Left renal pelvis (tissue), 4 donors: ENCODE data around the gene DEFB131A. TPM values are rescaled to one million over a fixed set of nuclear protein-coding genes. Genes with fewer than 3 reads are reported as not detected.
"Not testable (repeated sequence)": the region's sequence is repeated elsewhere in the genome, so short reads cannot be mapped to it uniquely, and the experiment has no call there.

Source experiments
- DNase-seq, 4 donors: peaks; one replicate each; pipeline ENCODE4 v3.0.0-alpha.2; 2013; ENCODE audit warnings: low read depth in 4 of 4, low spot score in 3 of 4
- polyA plus RNA-seq, 4 donors: library from polyadenylated mRNA; unstranded; fragments of 120-200 nt; gene quantifications; one replicate each; pipeline ENCODE4 v1.2.1, GENCODE V29; 2013; ENCODE audit not compliant: insufficient read length in 4 of 4

Gene DEFB131A, protein sequence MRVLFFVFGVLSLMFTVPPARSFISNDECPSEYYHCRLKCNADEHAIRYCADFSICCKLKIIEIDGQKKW
- not detected for polyA plus RNA-seq

DNA sequence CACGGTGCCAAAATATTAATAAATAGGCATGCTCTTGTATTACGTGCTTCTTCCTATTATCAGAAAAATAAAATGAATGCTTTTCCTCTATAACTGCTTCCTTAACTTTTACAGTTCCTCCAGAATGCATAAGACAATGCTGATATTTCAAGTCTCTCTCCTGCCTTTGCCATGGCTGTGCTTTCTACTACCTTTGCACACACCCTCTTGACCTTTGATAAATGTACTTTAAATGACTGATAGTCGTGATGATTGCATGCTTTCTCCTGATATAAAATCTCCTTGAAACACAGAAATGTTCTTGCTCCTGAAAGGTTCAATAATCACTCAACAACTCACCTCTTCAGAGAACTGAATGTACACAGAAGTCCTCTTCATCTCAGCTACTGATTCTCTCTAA, at the start of gene DEFB131A:
DEFB131A (plus strand) TSS at position 301 of the 400 bp plus-strand sequence. CDS start 120 bp downstream, outside the sequence.
- not testable (repeated sequence) for DNase-seq

DNA sequence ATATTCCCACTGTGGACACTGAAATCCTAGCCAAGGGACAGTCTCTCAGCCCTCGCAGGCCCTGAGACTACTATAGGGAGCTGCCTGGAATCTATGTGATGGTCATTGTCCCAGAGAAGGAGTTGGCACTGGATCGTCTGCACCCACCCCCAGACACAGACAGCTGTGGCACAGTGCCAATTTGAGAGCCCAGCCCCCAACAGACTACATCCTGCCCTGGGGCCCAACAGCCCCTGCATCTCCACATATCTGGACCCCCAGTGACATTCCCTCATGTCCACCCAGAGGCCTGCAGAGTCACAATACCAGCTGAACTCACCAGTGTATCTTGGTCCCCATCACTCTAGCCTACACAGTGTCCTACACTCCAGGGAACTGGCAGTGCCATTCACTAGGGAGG, 38.4 kb upstream of the DEFB131A start:
- DNase-seq: not testable (repeated sequence)

DNA sequence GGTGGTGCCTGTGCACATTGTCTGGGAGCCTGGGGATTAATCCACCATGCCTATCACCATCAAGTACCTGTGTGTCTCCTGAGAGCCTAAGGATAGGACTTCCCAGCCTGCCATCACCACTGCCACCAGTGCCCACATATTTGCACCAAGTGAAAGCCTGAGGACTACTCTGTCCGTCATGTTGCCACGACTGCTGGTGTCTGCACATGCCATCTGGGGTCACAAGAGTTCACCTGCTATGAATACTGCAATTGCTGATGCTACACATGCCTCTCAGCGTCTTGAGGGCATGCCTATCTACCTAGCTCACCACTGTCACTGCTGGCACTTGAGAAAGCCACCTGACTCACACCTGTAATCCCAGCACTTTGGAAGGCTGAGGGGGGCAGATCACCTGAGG, 37.7 kb upstream of the DEFB131A start:
- not testable (repeated sequence) for DNase-seq

DNA sequence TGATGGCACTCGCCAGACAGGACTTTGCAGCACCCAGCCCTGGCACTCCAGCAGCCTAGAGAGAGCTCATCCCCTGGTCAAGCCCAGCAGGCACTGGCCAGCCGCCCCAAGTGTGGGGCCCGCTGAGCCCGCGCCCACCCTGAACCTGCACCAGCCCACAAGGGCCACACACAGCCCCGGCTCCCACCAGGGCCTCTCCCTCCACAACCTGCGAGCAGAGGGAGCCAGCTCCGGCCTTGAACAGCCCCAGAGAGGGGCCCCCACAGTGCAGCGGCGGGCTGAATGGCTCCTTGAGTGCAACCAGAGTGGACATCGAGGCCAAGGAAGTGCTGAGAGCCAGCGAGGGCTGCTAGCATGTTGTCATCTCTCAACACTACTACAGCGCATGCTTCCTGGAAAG, 34.4 kb upstream of the DEFB131A start:
- DNase-seq: no peak

DNA sequence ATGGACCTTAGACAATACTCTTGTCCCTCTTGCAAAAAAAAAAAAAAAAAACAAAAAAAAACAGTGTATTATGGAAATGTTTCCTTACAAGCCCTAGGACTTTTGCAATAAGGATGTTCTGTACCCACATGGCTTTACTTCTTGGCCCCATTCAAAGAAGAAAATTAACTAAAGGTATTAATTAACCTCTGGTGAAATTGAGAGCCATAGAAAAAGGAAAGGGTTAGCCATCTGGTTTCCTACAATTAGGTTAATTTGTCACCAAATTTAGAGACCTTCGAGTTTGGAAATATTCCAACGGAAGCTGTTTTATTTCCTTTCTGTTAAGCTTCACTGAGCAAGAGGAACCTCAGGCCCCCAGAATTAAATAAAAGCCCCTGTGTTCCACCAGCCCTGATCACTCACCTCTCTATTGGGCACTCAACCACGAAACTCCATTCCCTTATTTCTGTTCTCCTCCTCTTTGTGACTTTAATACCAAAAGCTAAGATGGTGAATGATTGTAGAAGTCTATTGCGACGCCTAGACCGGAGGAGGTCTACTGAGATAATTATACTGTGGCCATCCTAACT, 22.2 kb upstream of the DEFB131A start:
- not testable (repeated sequence) for DNase-seq

DNA sequence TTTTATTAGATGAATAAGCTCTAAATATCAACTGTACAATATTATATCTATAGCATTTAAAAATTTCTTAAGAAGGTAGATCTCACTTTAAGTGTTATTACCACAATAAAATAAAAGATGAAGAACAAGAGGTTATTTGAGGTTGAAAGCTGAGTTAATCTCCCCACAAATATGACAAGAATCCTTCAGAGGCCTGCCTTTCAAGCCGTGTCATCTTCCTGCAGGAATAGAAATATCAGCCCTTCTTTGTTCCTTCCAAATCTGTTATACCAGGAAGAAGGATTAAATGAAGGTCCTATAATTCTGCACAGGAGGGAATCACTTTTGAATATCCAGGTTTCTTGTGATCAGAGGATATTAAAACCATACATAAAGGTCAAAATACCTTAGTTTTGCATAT, 18.3 kb upstream of the DEFB131A start:
- DNase-seq: not testable (repeated sequence)

DNA sequence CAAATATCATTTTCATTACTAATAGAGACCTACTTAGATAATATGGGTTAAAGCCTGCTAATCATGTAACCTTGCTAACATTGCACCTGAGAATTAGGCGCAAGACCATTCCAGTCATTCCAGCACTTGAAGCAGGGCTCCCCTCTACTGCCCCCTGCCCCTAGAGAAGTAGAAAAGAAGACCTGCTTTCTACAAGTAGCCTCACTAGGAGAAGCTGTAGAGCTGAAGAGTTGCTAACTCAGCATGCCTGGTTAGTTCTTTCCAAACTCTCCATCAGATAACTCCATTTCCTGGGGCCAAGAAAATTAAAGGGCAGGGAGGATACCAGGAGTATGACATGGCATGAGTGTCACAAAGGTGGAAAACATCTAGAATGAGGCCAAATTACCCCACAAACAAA, 14.2 kb upstream of the DEFB131A start:
- DNase-seq: not testable (repeated sequence)

DNA sequence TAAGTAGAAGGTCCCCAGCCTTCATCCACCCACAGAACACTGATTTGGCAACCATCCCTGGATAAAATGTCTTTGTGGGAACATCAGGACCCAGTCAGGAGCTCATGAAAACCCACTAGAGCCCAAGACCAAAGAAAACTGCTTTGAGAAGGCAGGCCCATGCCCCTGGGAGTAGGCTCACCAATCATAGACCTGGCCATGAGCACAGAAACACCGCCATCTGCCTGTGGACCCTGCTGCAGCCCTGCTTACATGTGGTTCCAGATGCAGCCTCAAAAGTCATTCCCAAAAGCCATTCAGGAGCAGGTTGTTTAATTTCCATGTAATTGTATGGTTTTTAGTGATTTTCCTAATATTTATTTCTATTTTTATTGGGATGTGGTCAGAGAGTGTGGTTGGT, 10.9 kb upstream of the DEFB131A start:
- not testable (repeated sequence) for DNase-seq

DNA sequence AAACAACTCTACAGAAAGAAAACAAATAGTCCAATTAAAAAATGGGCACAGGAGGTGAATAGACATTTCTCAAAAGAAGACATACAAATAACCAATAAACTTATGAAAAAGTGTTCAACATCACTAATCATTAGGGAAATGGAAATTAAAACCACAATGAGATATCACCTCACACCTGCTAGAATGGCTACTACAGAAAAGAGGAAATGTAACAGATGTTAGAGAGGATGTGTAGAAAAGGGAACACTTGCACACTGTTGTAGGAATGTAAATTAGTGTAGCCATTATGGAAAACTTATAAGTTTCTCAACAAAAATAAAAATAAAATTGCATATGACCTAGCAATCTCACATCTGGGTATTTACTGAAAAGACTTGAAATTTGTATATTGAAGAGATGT, 7.5 kb upstream of the DEFB131A start:
- not testable (repeated sequence) for DNase-seq

DNA sequence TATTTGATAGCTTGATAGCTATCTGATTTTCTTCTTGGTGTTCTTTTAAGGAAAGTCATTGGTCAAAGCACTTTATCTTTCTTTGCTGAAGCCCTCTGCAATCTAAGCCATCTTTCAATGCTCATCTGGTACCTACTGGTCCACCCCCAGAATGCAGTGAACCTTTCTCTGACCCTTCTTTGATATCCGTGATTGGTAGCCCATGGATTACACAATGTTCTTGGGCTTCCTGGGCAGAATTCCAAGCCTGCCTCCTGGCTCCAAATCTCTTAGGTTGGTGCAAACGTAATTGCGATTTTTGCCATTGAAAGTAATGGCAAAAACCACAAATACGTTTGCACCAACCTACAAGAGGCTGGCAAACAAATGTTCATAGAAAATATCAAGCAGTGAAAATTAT, 1.9 kb upstream of the DEFB131A start:
- DNase-seq: not testable (repeated sequence)

DNA sequence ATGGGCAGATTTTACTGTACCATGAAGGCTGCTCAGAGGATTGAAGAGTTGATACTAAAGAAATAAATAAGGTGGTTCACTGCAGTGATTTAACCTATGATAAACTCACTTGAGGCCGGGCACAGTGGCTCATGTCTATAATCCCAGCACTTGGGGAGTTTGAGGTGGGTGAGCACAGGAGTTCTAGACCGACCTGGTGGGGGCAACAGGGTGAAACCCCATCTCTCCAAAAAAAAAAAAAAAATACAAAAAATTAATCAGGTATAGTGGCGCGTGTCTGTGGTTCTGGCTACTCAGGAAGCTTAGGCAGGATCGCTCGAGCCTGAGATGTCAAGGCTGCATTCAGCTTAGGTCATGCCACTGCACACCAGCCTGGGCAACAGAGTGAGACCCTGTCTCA, 467 bp downstream of the DEFB131A start:
- not testable (repeated sequence) for DNase-seq

DNA sequence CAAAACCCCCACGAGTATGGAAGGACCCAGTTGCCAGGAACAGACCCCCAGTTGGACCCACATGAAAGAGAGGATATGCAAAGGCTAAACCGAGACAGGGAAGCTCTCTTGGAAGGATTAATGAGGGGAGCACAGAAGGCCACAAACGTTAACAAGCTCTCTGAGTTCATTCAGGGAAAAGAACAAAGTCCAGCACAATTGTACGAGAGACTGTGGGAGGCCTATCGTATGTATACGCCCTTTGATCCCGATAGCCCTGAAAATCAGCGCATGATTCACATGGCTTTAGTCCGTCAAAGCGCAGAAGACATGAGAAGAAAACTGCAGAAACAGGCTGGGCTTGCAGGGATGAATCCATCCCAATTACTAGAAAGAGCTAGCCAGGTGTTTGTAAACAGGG, 8.0 kb downstream of the DEFB131A start:
- DNase-seq: not testable (repeated sequence)

DNA sequence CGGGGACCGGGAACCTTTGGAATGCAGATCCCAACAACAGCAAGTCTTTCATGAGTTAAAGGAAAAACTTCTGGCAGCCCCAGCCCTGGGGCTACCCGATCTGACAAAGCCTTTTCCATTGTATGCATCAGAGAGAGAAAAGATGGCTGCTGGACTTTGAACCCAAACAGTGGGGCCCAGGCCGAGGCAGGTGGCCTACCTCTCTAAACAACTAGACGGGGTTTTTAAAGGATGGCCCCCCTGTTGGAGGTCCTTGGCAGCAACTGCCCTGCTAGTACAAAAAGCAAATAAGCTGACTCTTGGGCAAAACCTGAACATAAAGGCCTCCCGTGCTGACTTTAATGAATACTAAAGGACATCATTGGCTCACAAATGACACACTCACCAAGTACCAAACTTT, 10.1 kb downstream of the DEFB131A start:
- not testable (repeated sequence) for DNase-seq

DNA sequence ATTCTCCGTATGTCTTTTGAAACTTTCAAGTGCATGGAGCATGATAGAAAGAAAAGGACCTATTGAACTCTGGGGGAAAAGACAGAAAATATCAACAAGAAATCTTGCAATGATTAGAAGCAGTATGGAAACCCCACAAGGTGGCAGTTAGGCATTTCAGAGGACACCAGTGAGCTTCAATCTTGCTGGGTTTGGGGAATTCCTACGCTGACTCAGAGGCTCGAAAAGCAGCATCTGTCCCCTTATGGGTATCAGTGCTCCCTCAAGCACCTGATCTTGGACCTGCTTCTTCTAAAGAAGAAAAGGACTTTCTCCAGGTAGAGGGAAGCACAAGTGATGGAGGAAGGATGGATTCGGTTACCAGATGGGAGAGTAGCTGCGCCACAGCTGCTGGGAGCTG, 10.8 kb downstream of the DEFB131A start:
- DNase-seq: not testable (repeated sequence)

DNA sequence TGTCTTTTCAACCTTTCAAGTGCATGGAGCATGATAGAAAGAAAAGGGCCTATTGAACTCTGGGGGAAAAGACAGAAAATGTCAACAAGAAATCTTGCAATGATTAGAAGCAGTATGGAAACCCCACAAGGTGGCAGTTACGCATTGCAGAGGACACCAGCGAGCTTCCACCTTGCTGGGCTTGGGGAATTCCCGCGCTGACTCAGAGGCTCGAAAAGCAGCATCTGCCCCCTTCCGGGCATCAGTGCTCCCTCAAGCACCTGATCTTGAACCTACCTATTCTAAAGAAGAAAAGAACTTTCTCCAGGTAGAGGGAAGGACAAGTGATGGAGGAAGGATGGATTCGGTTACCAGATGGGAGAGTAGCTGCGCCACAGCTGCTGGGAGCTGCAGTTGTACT, 35.3 kb downstream of the DEFB131A start:
- not testable (repeated sequence) for DNase-seq

DNA sequence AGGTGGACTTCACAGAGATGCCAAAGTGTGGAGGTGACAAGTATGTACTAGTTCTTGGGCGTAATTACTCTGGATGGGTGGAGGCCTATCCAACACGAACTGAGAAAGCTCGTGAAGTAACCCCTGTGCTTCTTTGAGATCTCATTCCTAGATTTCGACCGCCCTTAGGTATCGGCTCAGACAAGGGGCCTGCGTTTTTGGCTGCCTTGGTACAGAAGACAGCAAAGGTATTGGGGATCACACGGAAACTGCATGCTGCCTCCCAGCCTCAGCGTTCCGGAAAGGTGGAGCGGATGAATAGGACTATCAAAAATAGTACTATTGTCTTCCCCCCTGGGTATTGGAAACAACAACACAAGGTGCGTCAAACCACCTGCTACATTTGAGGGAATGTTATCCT, 35.9 kb downstream of the DEFB131A start:
- DNase-seq: not testable (repeated sequence)

DNA sequence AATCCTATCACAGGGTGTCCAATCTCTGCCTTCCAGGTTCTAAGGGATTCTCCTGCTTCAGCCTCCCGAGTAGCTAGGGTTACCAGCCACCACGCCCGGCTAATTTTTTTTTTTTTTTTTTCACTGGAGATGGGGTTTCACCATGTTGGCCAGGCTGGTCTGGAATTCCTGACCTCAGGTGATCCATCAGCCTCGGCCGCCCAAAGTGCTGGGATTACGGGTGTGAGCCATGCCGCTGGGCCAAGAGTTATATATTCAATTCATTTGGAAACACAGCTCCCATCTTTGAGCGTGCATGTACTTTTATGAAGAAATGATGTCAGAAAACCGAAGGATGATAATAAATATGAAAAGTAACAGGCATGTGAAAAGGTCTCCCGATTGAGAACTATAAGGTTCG, 38.7 kb downstream of the DEFB131A start:
- not testable (repeated sequence) for DNase-seq

DNA sequence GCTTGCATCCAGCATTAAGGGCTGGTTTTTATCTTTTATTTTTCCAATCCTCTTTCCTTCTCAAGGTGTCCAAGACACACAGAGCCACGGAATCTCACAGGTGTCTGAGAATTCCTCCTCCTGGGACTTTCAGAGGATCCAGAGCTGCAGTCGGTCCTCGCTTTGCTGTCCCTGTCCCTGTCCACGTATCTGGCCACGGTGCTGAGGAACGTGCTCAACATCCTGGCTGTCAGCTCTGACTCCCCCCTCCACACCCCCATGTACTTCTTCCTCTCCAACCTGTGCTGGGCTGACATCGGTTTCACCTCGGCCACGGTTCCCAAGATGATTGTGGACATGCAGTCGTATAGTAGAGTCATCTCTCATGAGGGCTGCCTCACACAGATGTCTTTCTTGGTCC, 39.5 kb downstream of the DEFB131A start:
- DNase-seq: not testable (repeated sequence)

DNA sequence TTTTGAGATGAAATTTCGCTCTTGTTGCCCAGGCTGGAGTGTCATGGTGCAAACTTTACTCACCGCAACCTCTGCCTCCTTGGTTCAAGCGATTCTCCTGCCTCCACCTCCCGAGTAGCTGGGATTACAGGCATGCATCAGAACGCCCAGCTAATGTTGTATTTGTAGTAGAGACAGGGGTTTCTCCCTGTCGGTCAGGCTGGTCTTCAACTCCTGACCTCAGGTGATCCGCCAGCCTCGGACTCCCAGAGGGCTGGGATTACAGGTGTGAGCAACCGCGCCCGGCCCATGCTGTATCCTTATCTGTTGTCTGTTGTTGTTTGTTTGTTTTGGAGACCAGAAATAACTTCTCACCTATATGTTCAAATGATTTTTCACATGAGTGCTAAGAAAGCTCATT, 42.7 kb downstream of the DEFB131A start:
- DNase-seq: not testable (repeated sequence)

DNA sequence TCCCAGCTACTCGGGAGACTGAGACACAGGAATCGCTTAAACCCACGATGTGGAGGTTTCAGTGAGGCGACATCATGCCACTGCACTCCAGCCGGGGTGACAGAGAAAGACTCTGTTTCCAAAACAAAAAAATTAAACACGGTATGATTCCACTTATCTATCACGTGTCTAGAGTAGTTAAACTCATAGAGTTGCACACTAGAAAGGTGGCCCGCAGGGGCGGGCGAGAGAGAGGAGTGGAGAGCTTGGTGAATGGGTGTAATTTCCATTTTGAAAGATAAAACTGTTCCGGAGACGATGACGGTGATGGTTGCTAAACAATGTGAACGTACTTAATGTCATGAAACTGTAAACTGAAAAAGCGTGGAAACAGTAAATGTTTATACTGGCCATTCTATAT, 44.6 kb downstream of the DEFB131A start:
- not testable (repeated sequence) for DNase-seq

DNA sequence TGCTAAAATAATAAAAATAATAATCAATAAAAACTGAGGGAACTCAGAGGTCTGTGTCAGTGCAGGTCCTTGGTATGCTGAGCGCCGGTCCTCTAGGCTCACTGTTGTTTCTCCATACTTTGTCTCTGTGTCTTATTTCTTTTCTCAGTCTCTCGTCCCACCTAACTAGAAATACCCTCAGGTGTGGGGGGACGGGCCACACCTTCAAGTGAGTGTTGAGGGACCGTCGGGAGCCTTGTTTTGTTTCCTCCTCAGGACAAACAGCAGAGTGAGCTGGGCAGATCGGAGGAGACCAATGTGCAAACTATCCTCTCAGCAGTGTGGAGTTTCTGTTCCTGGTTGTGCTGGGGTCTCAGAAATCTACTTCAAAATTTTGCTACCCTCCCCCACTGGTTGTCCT, 46.3 kb downstream of the DEFB131A start:
- not testable (repeated sequence) for DNase-seq

DNA sequence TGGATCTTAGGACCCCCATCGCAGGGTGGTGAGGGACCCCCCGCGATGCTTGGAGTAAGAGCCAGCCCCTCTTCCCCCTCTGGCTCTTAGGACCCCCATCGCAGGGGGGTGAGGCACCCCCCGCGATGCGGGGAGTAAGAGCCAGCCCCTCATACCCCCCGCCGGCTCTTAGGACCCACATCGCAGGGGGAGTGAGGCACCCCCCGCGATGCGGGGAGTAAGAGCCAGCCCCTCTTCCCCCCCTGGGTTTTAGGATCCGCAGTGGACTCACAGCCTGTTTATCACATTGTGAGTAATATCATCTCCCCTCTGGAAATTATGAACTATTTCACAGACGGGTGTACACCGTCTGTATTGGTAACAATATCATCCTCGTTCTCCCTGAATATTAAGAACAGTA, 46.8 kb downstream of the DEFB131A start:
- not testable (repeated sequence) for DNase-seq

DNA sequence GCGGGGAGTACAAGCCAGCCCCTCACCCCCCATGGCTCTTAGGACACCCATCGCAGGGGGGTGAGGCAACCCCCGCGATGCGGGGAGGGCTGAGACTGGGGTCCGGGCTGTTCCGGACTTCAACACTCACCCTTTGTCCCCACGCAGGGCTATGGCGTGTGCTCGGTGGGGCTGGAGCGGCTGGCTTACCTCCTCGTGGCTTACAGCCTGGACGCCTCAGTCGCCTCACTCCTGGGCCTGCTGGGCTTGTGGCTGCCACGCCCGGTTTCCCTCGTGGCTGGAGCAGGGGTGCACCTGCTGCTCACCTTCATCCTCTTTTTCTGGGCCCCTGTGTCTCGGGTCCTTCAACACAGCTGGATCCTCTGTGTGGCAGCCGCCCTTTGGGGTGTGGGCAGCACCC, 49.4 kb downstream of the DEFB131A start:
- DNase-seq: not testable (repeated sequence)
